Measurements from ENCODE around the gene SLC38A3. TPM values are rescaled to one million over a fixed set of nuclear protein-coding genes. Genes with fewer than 3 reads are reported as not detected.

The SLC38A3 gene
- total RNA-seq, 4 donors from 2014 or later, result 1.3 TPM; not detected in 3

DNA sequence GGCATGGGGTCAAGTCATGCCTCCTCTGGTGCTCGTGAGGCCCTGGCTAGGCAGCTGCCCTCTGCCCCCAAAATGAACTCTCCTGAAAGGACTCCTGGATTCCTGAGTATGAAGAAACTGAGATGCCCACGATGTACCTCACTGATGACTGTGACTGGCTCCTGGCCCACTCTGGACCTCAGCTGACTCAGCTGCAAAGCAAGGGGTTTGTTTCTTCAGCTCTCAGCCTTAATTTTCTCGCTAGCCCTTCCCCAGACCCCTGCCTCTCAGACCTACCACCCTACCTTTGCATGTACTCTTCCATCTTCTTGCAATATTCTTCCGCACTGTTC is 25.7 kb downstream of the SLC38A3 start:
- DNase-seq, result no peak
- peak overlapping the region in 2 of 4 donors; percentile 19 to 49 for H3K27ac ChIP-seq
- no peak for TF ChIP-seq POLR2A (IDR thresholded peaks at IDR 0.05)
- TF ChIP-seq, protein P1, sequence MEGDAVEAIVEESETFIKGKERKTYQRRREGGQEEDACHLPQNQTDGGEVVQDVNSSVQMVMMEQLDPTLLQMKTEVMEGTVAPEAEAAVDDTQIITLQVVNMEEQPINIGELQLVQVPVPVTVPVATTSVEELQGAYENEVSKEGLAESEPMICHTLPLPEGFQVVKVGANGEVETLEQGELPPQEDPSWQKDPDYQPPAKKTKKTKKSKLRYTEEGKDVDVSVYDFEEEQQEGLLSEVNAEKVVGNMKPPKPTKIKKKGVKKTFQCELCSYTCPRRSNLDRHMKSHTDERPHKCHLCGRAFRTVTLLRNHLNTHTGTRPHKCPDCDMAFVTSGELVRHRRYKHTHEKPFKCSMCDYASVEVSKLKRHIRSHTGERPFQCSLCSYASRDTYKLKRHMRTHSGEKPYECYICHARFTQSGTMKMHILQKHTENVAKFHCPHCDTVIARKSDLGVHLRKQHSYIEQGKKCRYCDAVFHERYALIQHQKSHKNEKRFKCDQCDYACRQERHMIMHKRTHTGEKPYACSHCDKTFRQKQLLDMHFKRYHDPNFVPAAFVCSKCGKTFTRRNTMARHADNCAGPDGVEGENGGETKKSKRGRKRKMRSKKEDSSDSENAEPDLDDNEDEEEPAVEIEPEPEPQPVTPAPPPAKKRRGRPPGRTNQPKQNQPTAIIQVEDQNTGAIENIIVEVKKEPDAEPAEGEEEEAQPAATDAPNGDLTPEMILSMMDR (IDR thresholded peaks at IDR 0.05), result no peak
- H3K9me3 ChIP-seq, result no peaks in the 10 kb centered on the region
- no peaks in the 10 kb centered on the region for H3K36me3 ChIP-seq
- H3K4me1 ChIP-seq, result peaks cover 0 to 27% (median 5%) of the 10 kb centered on the region in 4 donors
- H3K27me3 ChIP-seq, result no peaks in the 10 kb centered on the region
- no peak overlapping the region for H3K4me3 ChIP-seq

DNA sequence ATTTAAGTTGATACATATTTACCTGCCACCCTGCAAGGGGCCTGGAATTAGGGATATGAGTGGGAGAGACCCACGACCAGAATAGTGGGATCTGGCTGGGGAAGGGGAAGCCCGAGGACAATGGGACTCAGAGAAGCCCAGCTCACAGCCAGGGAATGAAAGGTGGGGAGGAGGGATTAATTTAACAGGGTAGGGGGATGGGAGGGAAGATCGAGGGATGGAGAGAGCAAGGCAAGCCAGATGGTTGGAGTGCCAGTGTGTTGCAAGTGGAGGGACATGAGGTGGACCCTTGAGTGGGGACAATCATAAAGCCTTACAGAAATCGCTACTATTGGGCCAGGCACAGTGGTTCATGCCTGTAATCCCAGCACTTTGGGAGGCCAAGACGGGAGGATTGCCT is 26.5 kb downstream of the SLC38A3 start:
- Histone ChIP-seq H3K9me3 (no peaks in the 10 kb centered on the region), H3K36me3 (no peaks in the 10 kb centered on the region), H3K27ac (no peak overlapping the region), H3K4me3 (no peak overlapping the region), H3K27me3 (no peaks in the 10 kb centered on the region), H3K4me1 (peaks cover 0 to 22% (median 5%) of the 10 kb centered on the region in 4 donors)
- no peak for TF ChIP-seq POLR2A (IDR thresholded peaks at IDR 0.05)
- DNase-seq, result no peak

GRCh38 chr3:50232303-50232702 is 27.2 kb downstream of the SLC38A3 start:
- TF ChIP-seq, protein P1 (IDR thresholded peaks at IDR 0.05), result no peak
- TF ChIP-seq POLR2A (IDR thresholded peaks at IDR 0.05), result no peak
- Histone ChIP-seq H3K4me3 (no peak overlapping the region), H3K4me1 (peaks cover 0 to 20% (median 5%) of the 10 kb centered on the region in 4 donors), H3K36me3 (no peaks in the 10 kb centered on the region), H3K27ac (no peak overlapping the region), H3K27me3 (no peaks in the 10 kb centered on the region), H3K9me3 (no peaks in the 10 kb centered on the region)
- DNase-seq, result no peak

DNA sequence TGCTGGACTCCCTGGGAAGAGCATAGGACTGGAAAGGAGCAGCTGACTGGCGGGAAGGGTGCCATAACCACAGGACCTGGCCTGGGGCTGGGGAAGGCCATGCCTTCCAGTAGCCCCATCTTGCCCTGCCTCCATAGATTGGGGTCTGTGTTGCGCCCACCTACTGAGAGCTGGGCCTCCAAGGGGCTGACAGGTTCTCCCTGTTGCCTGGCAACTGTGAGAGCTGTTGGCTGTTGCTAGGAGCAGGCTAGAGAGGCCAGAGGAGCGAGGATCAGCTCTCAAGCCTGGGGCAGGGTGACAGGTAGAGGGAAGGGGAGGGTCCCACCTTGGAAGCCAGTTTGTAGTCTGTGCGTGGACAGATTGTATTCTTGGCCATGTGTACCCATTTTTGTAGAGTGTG is 28.1 kb downstream of the SLC38A3 start:
- TF ChIP-seq, protein P1 (IDR thresholded peaks at IDR 0.05), result no peak
- DNase-seq, result peak in 1 of 3 donors; percentile 43
- Histone ChIP-seq H3K9me3 (no peaks in the 10 kb centered on the region), H3K27ac (peak overlapping the region in 1 of 4 donors; percentile 30), H3K36me3 (no peaks in the 10 kb centered on the region), H3K4me3 (no peak overlapping the region), H3K4me1 (peaks cover 0 to 22% (median 7%) of the 10 kb centered on the region in 4 donors), H3K27me3 (no peaks in the 10 kb centered on the region)

GRCh38 chr3:50235716-50236483 is 30.8 kb downstream of the SLC38A3 start, which contains the start of gene GNAI2:
Gene GNAI2, plus strand, starts transcription at chr3:50236204. Its CDS starts 132 bp downstream, at chr3:50236336.
- TF ChIP-seq POLR2A (IDR thresholded peaks at IDR 0.05), result peak; percentile 75 to 94
- TF ChIP-seq, protein P1 (IDR thresholded peaks at IDR 0.05), result peak in 3 of 6 experiments; percentile 9 to 22 (median 11)
- Histone ChIP-seq H3K4me3 (peak within 1 kb of the TSS; percentile 75 to 99 (median 88)), H3K27me3 (no peaks in the 10 kb centered on the region), H3K9me3 (no peaks in the 10 kb centered on the region), H3K4me1 (peaks cover 4 to 47% (median 33%) of the 10 kb centered on the region in 4 donors), H3K36me3 (peaks cover 0 to 2% (median 0%) of the 10 kb centered on the region in 3 donors), H3K27ac (peak within 1 kb of the TSS; percentile 90 to 95 (median 94))
- DNase-seq, result peak; percentile 98 to 100 (median 99)

DNA sequence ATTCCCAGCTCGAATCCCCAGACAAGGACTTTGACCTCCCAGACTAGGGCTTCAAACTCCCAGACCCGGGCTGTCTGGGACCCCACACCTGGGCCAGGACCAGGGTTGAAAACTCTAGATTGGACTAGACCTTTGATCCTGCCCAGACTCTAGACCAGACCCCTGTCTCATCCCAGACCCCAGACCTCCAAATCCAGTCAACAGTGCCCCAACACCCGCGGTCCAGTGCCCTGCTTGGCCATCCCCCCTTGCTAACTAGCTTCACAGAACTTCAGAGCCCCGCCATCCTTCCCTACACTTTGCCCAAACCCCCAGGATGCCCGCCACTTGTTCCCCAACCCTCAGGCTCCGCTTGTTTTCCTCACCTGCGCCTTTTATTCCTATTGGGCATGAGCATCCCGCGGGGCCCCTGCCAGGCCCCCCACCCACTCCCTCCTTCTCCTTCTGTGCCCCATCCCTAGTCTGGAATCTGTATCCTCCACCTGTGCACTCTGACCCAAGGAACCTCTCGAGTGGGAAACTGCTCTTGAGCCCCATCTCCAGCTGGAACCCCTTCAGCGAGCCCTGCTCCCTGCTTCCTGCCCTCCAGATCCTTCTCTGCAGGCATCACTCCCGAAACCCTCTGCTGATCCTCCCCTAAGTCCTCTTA is 31.5 kb downstream of the SLC38A3 start:
- DNase-seq, result peak in 1 of 3 donors; percentile 44
- Histone ChIP-seq H3K36me3 (peaks cover 0 to 2% (median 0%) of the 10 kb centered on the region in 3 donors), H3K27ac (peak overlapping the region; percentile 90 to 95 (median 94)), H3K27me3 (no peaks in the 10 kb centered on the region), H3K9me3 (no peaks in the 10 kb centered on the region), H3K4me3 (peak overlapping the region; percentile 75 to 99 (median 88)), H3K4me1 (peaks cover 4 to 54% (median 40%) of the 10 kb centered on the region in 4 donors)
- no peak for TF ChIP-seq POLR2A (IDR thresholded peaks at IDR 0.05)
- TF ChIP-seq, protein P1 (IDR thresholded peaks at IDR 0.05), result no peak

All from Peyer's patch (tissue), 4 donors.